HepG2 (cell line): ENCODE data around the gene DLX4. TPM values are rescaled to one million over a fixed set of nuclear protein-coding genes. Genes with fewer than 3 reads are reported as not detected.

Experiments used
- CREM ChIP-seq, 2 experiments: sonication (generic) in 1 of 2; formaldehyde crosslinking in 1 of 2; IDR thresholded peaks; 2 replicates each; pipeline versions ENCODE4 v1.4.0 to v1.6.1; 2016 to 2020; ENCODE audit warnings: antibody characterized with exemption in 1 of 2, mild to moderate bottlenecking in 1 of 2, missing genetic modification reagents in 1 of 2
- DMAP1 ChIP-seq: IDR thresholded peaks from 2 replicates; pipeline ENCODE4 v1.6.1; 2016
- HHEX ChIP-seq: IDR thresholded peaks from 2 replicates; pipeline ENCODE4 v1.6.1; 2016; ENCODE audit warnings: control low read depth
- HOXA9 ChIP-seq: sonication (generic); formaldehyde crosslinking; IDR thresholded peaks from 2 replicates; pipeline ENCODE4 v1.8.1; 2022; ENCODE audit warnings: missing genetic modification reagents, mild to moderate bottlenecking, moderate library complexity, borderline replicate concordance
- KLF16 ChIP-seq, 2 experiments: sonication (generic) in 1 of 2; formaldehyde crosslinking in 1 of 2; IDR thresholded peaks; 2 replicates each; pipeline versions ENCODE4 v1.6.1 to v1.8.0; 2016 to 2023; ENCODE audit warnings: missing genetic modification reagents in 2 of 2, missing compliant biosample characterization in 1 of 2
- MLLT10 ChIP-seq: sonication (generic); formaldehyde crosslinking; IDR thresholded peaks from 2 replicates; pipeline ENCODE4 v1.4.0; 2020; ENCODE audit warnings: missing genetic modification reagents
- PRDM15 ChIP-seq: sonication (generic); formaldehyde crosslinking; IDR thresholded peaks from 2 replicates; pipeline ENCODE4 v1.4.0; 2020; ENCODE audit warnings: missing genetic modification reagents
- SIX1 ChIP-seq: sonication (generic); formaldehyde crosslinking; IDR thresholded peaks from 2 replicates; pipeline ENCODE4 v1.4.0; 2020; ENCODE audit warnings: missing genetic modification reagents, borderline replicate concordance
- SOX5 ChIP-seq: IDR thresholded peaks from 2 replicates; pipeline ENCODE4 v1.6.1; 2016; ENCODE audit warnings: borderline replicate concordance
- SRSF9 ChIP-seq: fragments of 200-400 bp; formaldehyde crosslinking; IDR thresholded peaks from 2 replicates; pipeline ENCODE4 v1.6.1; 2018; ENCODE audit warnings: borderline replicate concordance, mild to moderate bottlenecking, low read depth, low read length; ENCODE audit not compliant: insufficient read depth, poor library complexity, severe bottlenecking
- TCF7L2 ChIP-seq: IDR thresholded peaks from 2 replicates; pipeline ENCODE4 v1.6.1; 2011; ENCODE audit warnings: mild to moderate bottlenecking, low read depth, low read length, moderate library complexity
- ZBTB3 ChIP-seq: sonication (generic); formaldehyde crosslinking; IDR thresholded peaks from 2 replicates; pipeline ENCODE4 v1.4.0; 2020; ENCODE audit warnings: low read depth, mild to moderate bottlenecking, moderate library complexity, missing genetic modification reagents, borderline replicate concordance
- ZNF3 ChIP-seq: IDR thresholded peaks from 2 replicates; pipeline ENCODE4 v1.7.0; 2017; ENCODE audit warnings: inconsistent platforms
- ZNF34 ChIP-seq: sonication (generic); formaldehyde crosslinking; IDR thresholded peaks from 2 replicates; pipeline ENCODE4 v1.4.0; 2020; ENCODE audit warnings: mild to moderate bottlenecking, missing genetic modification reagents, borderline replicate concordance
- ZNF431 ChIP-seq: sonication (generic); formaldehyde crosslinking; IDR thresholded peaks from 2 replicates; pipeline ENCODE4 v1.9.0; 2022; ENCODE audit warnings: missing genetic modification reagents, low read depth, mild to moderate bottlenecking, borderline replicate concordance
- ZNF639 ChIP-seq: conservative IDR thresholded peaks from 2 replicates; pipeline ENCODE4 v1.6.1; 2018; ENCODE audit warnings: missing genetic modification reagents
- ZNF713 ChIP-seq: sonication (generic); formaldehyde crosslinking; IDR thresholded peaks from 2 replicates; pipeline ENCODE4 v1.4.0; 2020; ENCODE audit warnings: mild to moderate bottlenecking, missing genetic modification reagents
- ZNF773 ChIP-seq: sonication (generic); formaldehyde crosslinking; IDR thresholded peaks from 2 replicates; pipeline ENCODE4 v1.4.0; 2020; ENCODE audit warnings: missing genetic modification reagents, borderline replicate concordance
- ZNF775 ChIP-seq: sonication (generic); formaldehyde crosslinking; IDR thresholded peaks from 2 replicates; pipeline ENCODE4 v1.4.0; 2020; ENCODE audit warnings: missing genetic modification reagents, mild to moderate bottlenecking, moderate library complexity, borderline replicate concordance
- ZNF790 ChIP-seq: sonication (generic); formaldehyde crosslinking; IDR thresholded peaks from 2 replicates; pipeline ENCODE4 v1.8.0; 2022; ENCODE audit warnings: missing genetic modification reagents, mild to moderate bottlenecking, borderline replicate concordance
- polyA plus RNA-seq, 8 experiments: library from polyadenylated mRNA; depleted of rRNA in 3 of 8; stranded (reverse) in 7 of 8; unstranded in 1 of 8; fragments of >200 nt; fragmentation: Illumina TruSeq in 4 of 8; extraction: Trizol in 4 of 8; gene quantifications; 2 replicates each; pipeline versions ENCODE4 v1.2.1 to v1.2.3, GENCODE V29; 2011 to 2016; ENCODE audit warnings: low read depth in 4 of 8, missing spikeins in 1 of 8, mixed read lengths in 1 of 8; ENCODE audit not compliant: insufficient read depth in 1 of 8
- total RNA-seq, 5 experiments: library from RNA; depleted of rRNA; stranded (reverse); fragments of >200 nt; fragmentation: Illumina TruSeq; extraction: Trizol; gene quantifications; 2 replicates each; pipeline ENCODE4 v1.2.3, GENCODE V29; 2016; ENCODE audit warnings: low read depth in 1 of 5
- TF ChIP-seq, protein P1 (sequence below): sonication (generic); formaldehyde crosslinking; IDR thresholded peaks from 2 replicates; pipeline ENCODE4 v1.8.0; 2022; ENCODE audit warnings: missing genetic modification reagents, low read depth, mild to moderate bottlenecking, borderline replicate concordance
- TF ChIP-seq, protein P2 (sequence below): sonication (generic); formaldehyde crosslinking; conservative IDR thresholded peaks from 2 replicates; pipeline ENCODE4 v1.8.0; 2022; ENCODE audit warnings: mild to moderate bottlenecking, moderate library complexity, missing genetic modification reagents

The DLX4 gene
- total and polyA plus RNA-seq, 2 of the 13 experiments (the other 11 are each of a cell fraction or from before 2014, with no cell fraction given) = 0.55 to 2.3 TPM

- no peak for TF ChIP-seq ZNF713
- no peak for TF ChIP-seq ZNF34 (CRISPR knock-in tag)
- TF ChIP-seq HHEX = no peak
- no peak for TF ChIP-seq HOXA9 (CRISPR knock-in tag)
- TF ChIP-seq ZNF639 (CRISPR knock-in tag) = no peak
- no peak for TF ChIP-seq SIX1
- TF ChIP-seq, protein P1, sequence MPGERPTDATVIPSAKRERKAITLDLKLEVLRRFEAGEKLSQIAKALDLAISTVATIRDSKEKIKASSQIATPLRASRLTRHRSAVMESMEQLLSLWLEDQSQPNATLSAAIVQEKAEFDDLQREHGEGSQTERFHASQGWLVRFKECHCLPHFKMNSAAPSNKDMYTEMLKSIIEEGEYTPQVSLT (CRISPR knock-in tag) = no peak
- no peak for TF ChIP-seq KLF16 (CRISPR knock-in tag; IDR thresholded peaks at IDR 0.05)
- no peak for TF ChIP-seq TCF7L2
- no peak for TF ChIP-seq DMAP1 (CRISPR knock-in tag)
- TF ChIP-seq PRDM15 (CRISPR knock-in tag) = no peak
- TF ChIP-seq, protein P2, sequence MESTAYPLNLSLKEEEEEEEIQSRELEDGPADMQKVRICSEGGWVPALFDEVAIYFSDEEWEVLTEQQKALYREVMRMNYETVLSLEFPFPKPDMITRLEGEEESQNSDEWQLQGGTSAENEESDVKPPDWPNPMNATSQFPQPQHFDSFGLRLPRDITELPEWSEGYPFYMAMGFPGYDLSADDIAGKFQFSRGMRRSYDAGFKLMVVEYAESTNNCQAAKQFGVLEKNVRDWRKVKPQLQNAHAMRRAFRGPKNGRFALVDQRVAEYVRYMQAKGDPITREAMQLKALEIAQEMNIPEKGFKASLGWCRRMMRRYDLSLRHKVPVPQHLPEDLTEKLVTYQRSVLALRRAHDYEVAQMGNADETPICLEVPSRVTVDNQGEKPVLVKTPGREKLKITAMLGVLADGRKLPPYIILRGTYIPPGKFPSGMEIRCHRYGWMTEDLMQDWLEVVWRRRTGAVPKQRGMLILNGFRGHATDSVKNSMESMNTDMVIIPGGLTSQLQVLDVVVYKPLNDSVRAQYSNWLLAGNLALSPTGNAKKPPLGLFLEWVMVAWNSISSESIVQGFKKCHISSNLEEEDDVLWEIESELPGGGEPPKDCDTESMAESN (CRISPR knock-in tag) = no peak
- no peak for TF ChIP-seq ZNF431
- no peak for TF ChIP-seq CREM (IDR thresholded peaks at IDR 0.05)
- no peak for TF ChIP-seq CREM (CRISPR knock-in tag; IDR thresholded peaks at IDR 0.05)
- no peak for TF ChIP-seq SRSF9
- no peak for TF ChIP-seq ZNF773 (CRISPR knock-in tag)
- no peak for TF ChIP-seq ZNF3 (CRISPR knock-in tag)
- no peak for TF ChIP-seq ZNF790 (CRISPR knock-in tag)
- no peak for TF ChIP-seq MLLT10 (CRISPR knock-in tag)
- TF ChIP-seq ZNF775 = no peak
- no peak for TF ChIP-seq ZBTB3 (CRISPR knock-in tag)
- TF ChIP-seq SOX5 = no peak
Measured at GRCh38 chr17:49972486-49973270, 3.7 kb downstream of the DLX4 start (continued).
